CD4-positive, alpha-beta T cell treated with Interleukin-4 for 4 hours (primary cell): ENCODE results near the gene PFN1.

Experiments used
- DNase-seq: peaks from one replicate; pipeline ENCODE4 v3.0.0-alpha.2; 2020

PFN1 gene

DNA sequence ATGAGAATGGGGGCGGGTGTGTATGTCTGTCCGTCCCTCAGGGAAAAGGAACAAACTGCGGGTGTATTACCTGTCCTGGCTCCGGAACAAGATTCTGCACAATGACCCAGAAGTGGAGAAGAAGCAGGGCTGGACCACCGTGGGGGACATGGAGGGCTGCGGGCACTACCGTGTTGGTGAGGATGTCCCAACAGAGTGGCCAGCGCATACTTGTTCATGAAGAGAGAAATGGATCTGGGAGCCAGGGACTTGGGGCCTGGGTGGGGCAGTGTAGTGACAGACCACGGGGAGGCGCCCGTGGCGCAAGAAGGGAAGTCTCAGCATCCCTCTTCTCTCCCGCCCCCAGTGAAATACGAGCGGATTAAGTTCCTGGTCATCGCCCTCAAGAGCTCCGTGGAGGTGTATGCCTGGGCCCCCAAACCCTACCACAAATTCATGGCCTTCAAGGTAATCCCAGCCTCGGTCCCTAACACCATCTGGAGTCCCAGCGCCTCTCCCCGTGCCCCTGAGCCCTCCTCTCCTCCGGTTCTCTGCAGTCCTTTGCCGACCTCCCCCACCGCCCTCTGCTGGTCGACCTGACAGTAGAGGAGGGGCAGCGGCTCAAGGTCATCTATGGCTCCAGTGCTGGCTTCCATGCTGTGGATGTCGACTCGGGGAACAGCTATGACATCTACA, 52.5 kb downstream of the PFN1 start:
- DNase-seq, result no peak
